Neuronal stem cell (in vitro differentiated cells): ENCODE measurements around the gene ANLN.
"Not testable (repeated sequence)": the region's sequence is repeated elsewhere in the genome, so short reads cannot be mapped to it uniquely, and the experiment has no call there.

Experiments
- DNase-seq: peaks from one replicate; pipeline ENCODE4 v3.0.0-alpha.2; 2013; ENCODE audit warnings: low spot score
- H2AFZ ChIP-seq: one replicate; pipeline ENCODE4 v1.6.1; 2013; ENCODE audit warnings: mild to moderate bottlenecking, low read length, inconsistent platforms
- H2AK5ac ChIP-seq: 2 replicates; pipeline ENCODE4 v1.6.1; 2013; ENCODE audit warnings: low read depth, mild to moderate bottlenecking, inconsistent platforms, low read length, moderate library complexity, mixed read lengths
- H2BK120ac ChIP-seq: 2 replicates; pipeline ENCODE4 v1.6.1; 2013; ENCODE audit warnings: low read depth, mild to moderate bottlenecking, inconsistent platforms, low read length, moderate library complexity, mixed read lengths
- H2BK12ac ChIP-seq: one replicate; pipeline ENCODE4 v1.6.1; 2013; ENCODE audit warnings: low read length, inconsistent platforms
- H2BK15ac ChIP-seq: 2 replicates; pipeline ENCODE4 v1.6.1; 2013; ENCODE audit warnings: mild to moderate bottlenecking, low read length, inconsistent platforms, mixed read lengths
- H2BK5ac ChIP-seq: one replicate; pipeline ENCODE4 v1.6.1; 2013; ENCODE audit warnings: inconsistent platforms, mild to moderate bottlenecking, low read length, moderate library complexity
- H3K14ac ChIP-seq: one replicate; pipeline ENCODE4 v1.6.1; 2013; ENCODE audit warnings: low read length, inconsistent platforms
- H3K18ac ChIP-seq: 2 replicates; pipeline ENCODE4 v1.6.1; 2013; ENCODE audit warnings: low read length, inconsistent platforms
- H3K23ac ChIP-seq: 2 replicates; pipeline ENCODE4 v1.6.1; 2013; ENCODE audit warnings: low read depth, mild to moderate bottlenecking, mixed read lengths, low read length, inconsistent platforms; ENCODE audit not compliant: poor library complexity
- H3K27ac ChIP-seq: replicated peaks from 3 replicates; pipeline ENCODE4 v1.5.1; 2013; ENCODE audit warnings: low read length, inconsistent platforms
- H3K27me3 ChIP-seq, 3 experiments: 2 replicates each; pipeline ENCODE4 v1.6.1; 2013; ENCODE audit warnings: low read length in 3 of 3, mild to moderate bottlenecking in 2 of 3, inconsistent platforms in 1 of 3, low read depth in 1 of 3, mixed read lengths in 1 of 3, moderate library complexity in 1 of 3; ENCODE audit not compliant: control insufficient read depth in 3 of 3, insufficient read depth in 3 of 3
- H3K36me3 ChIP-seq, 2 donors: replicated peaks in 1 of 2; 2 replicates each; pipeline ENCODE4 v1.6.1; 2013; ENCODE audit warnings: low read length in 2 of 2; ENCODE audit not compliant: control insufficient read depth in 2 of 2, insufficient read depth in 2 of 2
- H3K4ac ChIP-seq: 2 replicates; pipeline ENCODE4 v1.6.1; 2013; ENCODE audit warnings: inconsistent platforms, mild to moderate bottlenecking, low read length, moderate library complexity
- H3K4me1 ChIP-seq, 2 donors: 1 replicate in 1 of 2; 2 replicates in 1 of 2; pipeline ENCODE4 v1.6.1; 2013; ENCODE audit warnings: low read length in 2 of 2, low read depth in 1 of 2; ENCODE audit not compliant: control insufficient read depth in 2 of 2, insufficient read depth in 1 of 2
- H3K4me2 ChIP-seq: one replicate; pipeline ENCODE4 v1.6.1; 2013; ENCODE audit warnings: mild to moderate bottlenecking, low read length, inconsistent platforms; ENCODE audit not compliant: insufficient read depth, poor library complexity, severe bottlenecking
- H3K4me3 ChIP-seq, 2 donors: 2 replicates each; pipeline ENCODE4 v1.5.1; 2013; ENCODE audit warnings: low read length in 2 of 2, mild to moderate bottlenecking in 2 of 2, inconsistent platforms in 1 of 2, moderate library complexity in 1 of 2
- H3K79me1 ChIP-seq: one replicate; pipeline ENCODE4 v1.6.1; 2013; ENCODE audit warnings: low read depth, mild to moderate bottlenecking, inconsistent platforms, low read length, moderate library complexity
- H3K9ac ChIP-seq: one replicate; pipeline ENCODE4 v1.6.1; 2013; ENCODE audit warnings: mild to moderate bottlenecking, low read depth, low read length, inconsistent platforms; ENCODE audit not compliant: poor library complexity
- H3K9me3 ChIP-seq, 2 donors: replicated peaks in 1 of 2; 2 replicates each; pipeline versions ENCODE3 to v1.6.1; 2013; ENCODE audit warnings: low read length in 2 of 2, mild to moderate bottlenecking in 2 of 2, inconsistent platforms in 1 of 2, low read depth in 1 of 2, mixed read lengths in 1 of 2, moderate library complexity in 1 of 2; ENCODE audit not compliant: control insufficient read depth in 2 of 2, insufficient read depth in 1 of 2
- H4K8ac ChIP-seq: one replicate; pipeline ENCODE4 v1.6.1; 2013; ENCODE audit warnings: low read depth, mild to moderate bottlenecking, inconsistent platforms, low read length, moderate library complexity
- H4K91ac ChIP-seq: one replicate; pipeline ENCODE4 v1.6.1; 2013; ENCODE audit warnings: low read length, low read depth, mild to moderate bottlenecking, inconsistent platforms; ENCODE audit not compliant: poor library complexity
- WGBS, 2 donors: extraction: QIAGEN DNeasy Blood & Tissue Kit; methylation state at CpG; one replicate each; pipeline ENCODE4 v1.1.7; 2013; ENCODE audit warnings: missing lambda C conversion rate in 2 of 2, mixed read lengths in 1 of 2; ENCODE audit not compliant: insufficient read length in 2 of 2, insufficient replicate concordance in 1 of 2; ENCODE audit errors: extremely low coverage in 2 of 2; 5-methylcytosine and 5-hydroxymethylcytosine counted together

ANLN gene

GRCh38 chr7:36462551-36463137 lies 73.0 kb downstream of the ANLN start:
- H2AK5ac ChIP-seq = peak overlapping the region; percentile 14
- H2AFZ ChIP-seq = peak overlapping the region; percentile 45
- no peak overlapping the region for H2BK120ac ChIP-seq
- peak overlapping the region; percentile 13 for H3K4ac ChIP-seq
- no peak for DNase-seq
- H3K4me1 ChIP-seq = peaks cover 0 to 3% of the 10 kb centered on the region in 2 donors
- no peaks in the 10 kb centered on the region for H3K9me3 ChIP-seq
- no peaks in the 10 kb centered on the region for H3K36me3 ChIP-seq
- H3K79me1 ChIP-seq = no peaks in the 10 kb centered on the region
- H4K91ac ChIP-seq = no peak overlapping the region
- no peak overlapping the region for H3K4me3 ChIP-seq
- no peak overlapping the region for H3K27ac ChIP-seq
- H2BK12ac ChIP-seq = peak overlapping the region; percentile 7
- H3K14ac ChIP-seq = no peak overlapping the region
- no peak overlapping the region for H2BK5ac ChIP-seq
- H3K23ac ChIP-seq = no peak overlapping the region
- H3K4me2 ChIP-seq = no peak overlapping the region
- no peaks in the 10 kb centered on the region for H3K27me3 ChIP-seq
- peak overlapping the region; percentile 9 for H2BK15ac ChIP-seq
- no peak overlapping the region for H3K18ac ChIP-seq
- no peak overlapping the region for H4K8ac ChIP-seq
- WGBS, 2 donors = no CpG with 5 or more reads among the region's 6 CpGs
- H3K9ac ChIP-seq = no peak overlapping the region

- no peak for DNase-seq
- Histone ChIP-seq H3K27me3 (no peaks in the 10 kb centered on the region), H3K4me2 (no peak overlapping the region), H4K91ac (no peak overlapping the region), H3K79me1 (no peaks in the 10 kb centered on the region), H3K4me1 (peaks cover 0 to 3% of the 10 kb centered on the region in 2 donors), H3K4ac (no peak overlapping the region), H2BK12ac (no peak overlapping the region), H3K4me3 (no peak overlapping the region), H3K14ac (no peak overlapping the region), H3K36me3 (no peaks in the 10 kb centered on the region), H2BK120ac (no peak overlapping the region), H3K23ac (no peak overlapping the region), H2BK5ac (no peak overlapping the region), H3K9ac (no peak overlapping the region), H3K9me3 (no peaks in the 10 kb centered on the region), H3K18ac (no peak overlapping the region), H2BK15ac (no peak overlapping the region), H3K27ac (no peak overlapping the region), H2AK5ac (no peak overlapping the region), H4K8ac (no peak overlapping the region), H2AFZ (no peak overlapping the region)
- no CpG with 5 or more reads among the region's 3 CpGs for WGBS, 2 donors
Observed at GRCh38 chr7:36464271-36464670, 74.6 kb downstream of the ANLN start.

- WGBS, 2 donors = no CpG with 5 or more reads among the region's 5 CpGs
Observed at GRCh38 chr7:36466001-36466400, 76.3 kb downstream of the ANLN start.

GRCh38 chr7:36468370-36469101 lies 78.9 kb downstream of the ANLN start:
- H3K18ac ChIP-seq = no peak overlapping the region
- WGBS, 2 donors = no CpG with 5 or more reads among the region's 2 CpGs
- H2BK15ac ChIP-seq = no peak overlapping the region
- no peak overlapping the region for H2BK120ac ChIP-seq
- no peak overlapping the region for H3K14ac ChIP-seq
- no peaks in the 10 kb centered on the region for H3K36me3 ChIP-seq
- no peak overlapping the region for H3K9ac ChIP-seq
- no peak overlapping the region for H3K4me3 ChIP-seq
- H2AFZ ChIP-seq = no peak overlapping the region
- no peaks in the 10 kb centered on the region for H3K4me1 ChIP-seq
- no peak overlapping the region for H4K8ac ChIP-seq
- no peak overlapping the region for H3K4me2 ChIP-seq
- no peak overlapping the region for H3K23ac ChIP-seq
- no peak for DNase-seq
- no peak overlapping the region for H3K4ac ChIP-seq
- H3K9me3 ChIP-seq = no peaks in the 10 kb centered on the region
- no peak overlapping the region for H2BK12ac ChIP-seq
- no peak overlapping the region for H2BK5ac ChIP-seq
- no peak overlapping the region for H4K91ac ChIP-seq
- no peaks in the 10 kb centered on the region for H3K79me1 ChIP-seq
- no peak overlapping the region for H3K27ac ChIP-seq
- H2AK5ac ChIP-seq = no peak overlapping the region
- H3K27me3 ChIP-seq = no peaks in the 10 kb centered on the region

More at GRCh38 chr7:36466001-36466400, 76.3 kb downstream of the ANLN start:
- H3K79me1 ChIP-seq, H2BK120ac ChIP-seq, H2AK5ac ChIP-seq, H2BK12ac ChIP-seq, H3K36me3 ChIP-seq, H3K18ac ChIP-seq, H3K14ac ChIP-seq, DNase-seq, H3K9ac ChIP-seq, H3K23ac ChIP-seq, H2BK15ac ChIP-seq, H3K4me1 ChIP-seq, H3K4me2 ChIP-seq, H4K91ac ChIP-seq, H3K4me3 ChIP-seq, H2AFZ ChIP-seq, H4K8ac ChIP-seq, H3K9me3 ChIP-seq, H3K27ac ChIP-seq, H2BK5ac ChIP-seq, H3K27me3 ChIP-seq, H3K4ac ChIP-seq: not testable (repeated sequence)
